Psoas muscle (tissue), 8 donors: ENCODE measurements around the gene GLB1L3. TPM values are rescaled to one million over a fixed set of nuclear protein-coding genes. Genes with fewer than 3 reads are reported as not detected.

Experiments
- ATAC-seq, 4 donors: fragments of 200-7000 bp; cut with Tn5 transposase; one replicate each; pipeline ENCODE4 v1.9.1; 2020; ENCODE audit warnings: moderate library complexity in 3 of 4, mild to moderate bottlenecking in 2 of 4
- DNase-seq, 2 donors: peaks; one replicate each; pipeline ENCODE4 v3.0.0-alpha.2; 2020
- H3K27ac ChIP-seq: fragments of 200-600 bp; one replicate; pipeline ENCODE4 v1.8.0; 2022
- H3K27me3 ChIP-seq, 3 donors: fragments of 200-600 bp in 1 of 3; one replicate each; pipeline versions ENCODE4 v1.6.1 to v1.8.0; 2013 to 2022; ENCODE audit warnings: low read length in 2 of 3, mild to moderate bottlenecking in 2 of 3, moderate library complexity in 1 of 3; ENCODE audit not compliant: insufficient read depth in 3 of 3
- H3K36me3 ChIP-seq, 2 donors: fragments of 200-600 bp in 1 of 2; one replicate each; pipeline versions ENCODE4 v1.6.1 to v1.8.0; 2013 to 2022; ENCODE audit warnings: low read depth in 1 of 2, mild to moderate bottlenecking in 1 of 2, moderate library complexity in 1 of 2; ENCODE audit not compliant: insufficient read depth in 1 of 2
- H3K4me1 ChIP-seq: fragments of 200-600 bp; one replicate; pipeline ENCODE4 v1.8.0; 2022
- H3K4me3 ChIP-seq: fragments of 200-600 bp; one replicate; pipeline ENCODE4 v1.8.0; 2022; ENCODE audit warnings: mild to moderate bottlenecking
- H3K9me3 ChIP-seq: fragments of 200-600 bp; one replicate; pipeline ENCODE4 v1.8.0; 2022
- CTCF ChIP-seq: fragments of 200-600 bp; IDR thresholded peaks from one replicate; pipeline ENCODE4 v1.8.0; 2022; ENCODE audit warnings: antibody characterized with exemption
- WGBS, 3 donors: extraction: QIAGEN DNeasy Blood & Tissue Kit; methylation state at CpG; one replicate each; pipeline versions ENCODE4 v1.1.6 to v1.1.7; 2013; 5-methylcytosine and 5-hydroxymethylcytosine counted together
- intact Hi-C, 2 donors: fragments of 100-400 bp; cut with DNase I; formaldehyde crosslinking; loops; one replicate each; pipeline versions ENCODE4 v1.11.0 to v1.14.2; 2022
- polyA plus RNA-seq, 3 donors: library from polyadenylated mRNA; stranded (reverse); fragments of 200-250 nt; gene quantifications; one replicate each; pipeline ENCODE4 v1.2.3, GENCODE V29; 2013
- total RNA-seq, 4 donors: library from RNA; stranded (reverse); fragmentation: NEBNext Ultra II Directional in 2 of 4; extraction: Animal tissue kit (Norgen Biotek cat#: 25700) in 2 of 4; gene quantifications; one replicate each; pipeline versions ENCODE4 v1.2.1 to v1.2.4, GENCODE V29; 2021 to 2023
- donor health status: healthy with polysubstance abuse.
- donor health status: DM: no; HTN: no; CAD: no; lungs with moderate emphysema.
- donor health status: Bipolar disorder and iron deficiency.
- donor health status: healthy.
- donor health status: DM: yes; HTN: yes; CAD: no.
- donor health status: DM: no; HTN: no; CAD: no.
- donor health status: DM: no; HTN: no; CAD: no.
- donor health status: DM: yes; HTN: yes; CAD: no.

GLB1L3 gene
- total and polyA plus RNA-seq, 7 donors, result not detected

DNA sequence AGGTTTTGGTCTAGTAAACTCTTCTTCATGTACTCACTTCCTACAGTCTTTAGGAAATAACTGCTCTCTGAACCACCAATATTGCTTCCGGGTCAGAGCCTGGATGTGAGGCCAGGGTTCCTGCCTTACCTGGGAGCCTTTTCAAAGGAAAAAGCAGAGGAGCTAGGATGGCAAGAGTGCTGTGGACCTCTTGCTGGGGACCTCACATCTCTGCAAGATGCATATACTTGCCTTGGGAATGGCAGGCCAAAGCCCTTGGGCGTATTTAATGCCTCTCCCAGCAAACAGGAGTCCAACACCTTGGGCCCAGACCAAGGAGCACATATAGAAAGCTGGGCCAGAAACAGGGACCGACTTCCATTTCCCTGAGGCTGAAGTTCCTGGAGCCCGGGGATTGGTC is 60.9 kb downstream of the GLB1L3 start:
- ATAC-seq, result no peak
- H3K9me3 ChIP-seq, result no peaks in the 10 kb centered on the region
- intact Hi-C loops, result no loop called here
- no peak for TF ChIP-seq CTCF
- WGBS, 3 donors, result 89 to 97% (median 95%) methylated on average over 4 of the region's 4 CpGs
- no peaks in the 10 kb centered on the region for H3K36me3 ChIP-seq
- peaks cover 7% of the 10 kb centered on the region for H3K4me1 ChIP-seq
- H3K4me3 ChIP-seq, result no peak overlapping the region
- peaks cover 0 to 8% (median 0%) of the 10 kb centered on the region in 3 donors for H3K27me3 ChIP-seq
- no peak for DNase-seq
- no peak overlapping the region for H3K27ac ChIP-seq

- DNase-seq, result no peak
- TF ChIP-seq CTCF, result no peak
- intact Hi-C loops, result no loop called here
- H3K4me1 ChIP-seq, result no peaks in the 10 kb centered on the region
- H3K36me3 ChIP-seq, result no peaks in the 10 kb centered on the region
- no peaks in the 10 kb centered on the region for H3K9me3 ChIP-seq
- ATAC-seq, result no peak
- WGBS, 3 donors, result 91 to 97% (median 91%) methylated on average over 15 of the region's 15 CpGs
- H3K27me3 ChIP-seq, result peaks cover 0 to 4% (median 0%) of the 10 kb centered on the region in 3 donors
- no peak overlapping the region for H3K27ac ChIP-seq
- H3K4me3 ChIP-seq, result no peak overlapping the region
Measured at GRCh38 chr11:134338068-134338467, 61.9 kb downstream of the GLB1L3 start.

DNA sequence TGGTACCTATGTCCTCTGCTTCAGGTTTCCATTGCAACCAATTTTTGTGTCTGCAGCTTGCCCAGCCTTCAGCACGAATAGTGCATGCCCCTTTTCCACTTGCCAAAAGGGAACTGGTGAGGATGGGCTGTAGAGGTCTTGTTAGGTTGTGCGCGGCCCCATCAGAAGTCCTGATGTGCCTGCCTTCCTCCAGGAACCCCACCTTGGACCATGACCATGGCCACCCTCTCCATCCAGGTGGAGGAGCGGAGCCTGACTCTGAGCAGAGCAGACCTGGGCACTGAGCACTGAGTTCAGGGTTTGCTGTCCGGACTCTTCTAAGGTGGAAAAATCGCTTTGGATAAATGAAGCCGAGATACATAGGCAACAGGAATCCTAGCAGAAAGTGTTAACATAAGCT is 62.5 kb downstream of the GLB1L3 start:
- DNase-seq, result no peak
- H3K9me3 ChIP-seq, result no peaks in the 10 kb centered on the region
- no peak for TF ChIP-seq CTCF
- no peaks in the 10 kb centered on the region for H3K4me1 ChIP-seq
- 90% methylated on average over 7 of the region's 7 CpGs for WGBS, 3 donors
- H3K27ac ChIP-seq, result no peak overlapping the region
- intact Hi-C loops, result no loop called here
- no peaks in the 10 kb centered on the region for H3K36me3 ChIP-seq
- ATAC-seq, result no peak
- no peaks in the 10 kb centered on the region for H3K27me3 ChIP-seq
- H3K4me3 ChIP-seq, result no peak overlapping the region

GRCh38 chr11:134339756-134340155 is 63.6 kb downstream of the GLB1L3 start:
- Histone ChIP-seq H3K27me3 (no peaks in the 10 kb centered on the region), H3K9me3 (no peaks in the 10 kb centered on the region), H3K36me3 (no peaks in the 10 kb centered on the region), H3K4me1 (no peaks in the 10 kb centered on the region), H3K4me3 (no peak overlapping the region), H3K27ac (no peak overlapping the region)
- WGBS, 3 donors, result 83 to 92% (median 83%) methylated on average over 4 of the region's 4 CpGs
- no peak for TF ChIP-seq CTCF
- no peak for ATAC-seq
- intact Hi-C loops, result no loop called here
- no peak for DNase-seq

DNA sequence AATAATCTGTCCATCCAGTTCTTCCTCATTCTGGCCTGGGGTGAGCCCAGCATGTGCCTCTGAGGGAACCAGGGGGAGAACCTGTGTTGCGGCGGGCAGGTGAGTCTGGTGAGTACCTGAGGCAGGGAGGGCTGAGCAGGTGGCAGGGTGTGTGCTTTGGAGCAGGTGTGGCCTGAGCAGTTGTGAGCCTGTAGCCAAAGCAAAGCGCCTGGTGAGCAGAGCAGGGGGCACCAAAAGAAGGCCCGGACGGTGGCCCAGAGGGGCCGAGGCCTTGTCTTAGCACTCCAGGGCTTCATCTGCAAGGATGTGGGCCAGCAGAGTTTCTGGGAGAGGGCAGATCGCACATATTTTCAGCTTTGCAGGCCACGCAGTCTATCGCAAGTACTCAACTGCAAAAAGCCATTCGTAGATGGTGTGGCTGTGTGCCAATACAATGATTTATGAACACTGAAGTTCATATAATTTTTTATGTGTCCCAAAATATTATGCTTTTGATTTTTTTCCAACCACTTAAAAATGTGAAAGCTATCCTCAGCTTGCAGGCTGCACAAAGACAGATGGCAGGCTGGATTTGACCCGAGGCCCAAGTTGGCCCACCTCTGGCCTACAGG is 64.3 kb downstream of the GLB1L3 start:
- 86 to 87% (median 86%) methylated on average over 11 of the region's 11 CpGs for WGBS, 3 donors
- H3K27me3 ChIP-seq, result no peaks in the 10 kb centered on the region
- DNase-seq (no peak), ATAC-seq (no peak)
- no peak for TF ChIP-seq CTCF
- no peaks in the 10 kb centered on the region for H3K36me3 ChIP-seq
- no peaks in the 10 kb centered on the region for H3K4me1 ChIP-seq
- no peak overlapping the region for H3K27ac ChIP-seq
- H3K4me3 ChIP-seq, result no peak overlapping the region
- intact Hi-C loops, result no loop called here
- H3K9me3 ChIP-seq, result no peaks in the 10 kb centered on the region
